Parathyroid adenoma (tissue), 2 donors: ENCODE measurements around the gene RNF31.

Source experiments
- H2AFZ ChIP-seq: fragments of 300-600 bp; sonication (generic); one replicate; pipeline ENCODE4 v1.7.0; 2017; ENCODE audit warnings: antibody characterized with exemption, mild to moderate bottlenecking
- H3K27ac ChIP-seq: fragments of 300-600 bp; sonication (generic); one replicate; pipeline ENCODE4 v1.7.0; 2017
- H3K27me3 ChIP-seq: fragments of 300-600 bp; sonication (generic); one replicate; pipeline ENCODE4 v1.7.0; 2017; ENCODE audit warnings: low read length; ENCODE audit not compliant: control insufficient read depth, insufficient read depth
- H3K36me3 ChIP-seq: fragments of 300-600 bp; sonication (generic); one replicate; pipeline ENCODE4 v1.7.0; 2017; ENCODE audit warnings: low read length; ENCODE audit not compliant: control insufficient read depth, insufficient read depth
- H3K4me1 ChIP-seq: fragments of 300-600 bp; sonication (generic); one replicate; pipeline ENCODE4 v1.7.0; 2017; ENCODE audit warnings: control low read depth
- H3K4me2 ChIP-seq: fragments of 300-600 bp; sonication (generic); one replicate; pipeline ENCODE4 v1.7.0; 2017; ENCODE audit warnings: low read length
- H3K4me3 ChIP-seq: fragments of 300-600 bp; sonication (generic); one replicate; pipeline ENCODE4 v1.7.0; 2017; ENCODE audit warnings: low read depth, low read length
- H3K79me2 ChIP-seq: fragments of 300-600 bp; sonication (generic); one replicate; pipeline ENCODE4 v1.7.0; 2017; ENCODE audit warnings: control low read depth
- H3K9ac ChIP-seq: fragments of 300-600 bp; sonication (generic); one replicate; pipeline ENCODE4 v1.7.0; 2017; ENCODE audit warnings: mild to moderate bottlenecking
- H3K9me3 ChIP-seq: fragments of 300-600 bp; sonication (generic); one replicate; pipeline ENCODE4 v1.7.0; 2017; ENCODE audit warnings: low read length; ENCODE audit not compliant: control insufficient read depth
- TF ChIP-seq, protein P1 (sequence below): fragments of 300-600 bp; sonication (generic); IDR thresholded peaks from one replicate; pipeline ENCODE4 v1.7.0; 2017; ENCODE audit warnings: antibody characterized with exemption, mild to moderate bottlenecking
- donor health status: primary hyperparathyroidism.

RNF31 gene

DNA sequence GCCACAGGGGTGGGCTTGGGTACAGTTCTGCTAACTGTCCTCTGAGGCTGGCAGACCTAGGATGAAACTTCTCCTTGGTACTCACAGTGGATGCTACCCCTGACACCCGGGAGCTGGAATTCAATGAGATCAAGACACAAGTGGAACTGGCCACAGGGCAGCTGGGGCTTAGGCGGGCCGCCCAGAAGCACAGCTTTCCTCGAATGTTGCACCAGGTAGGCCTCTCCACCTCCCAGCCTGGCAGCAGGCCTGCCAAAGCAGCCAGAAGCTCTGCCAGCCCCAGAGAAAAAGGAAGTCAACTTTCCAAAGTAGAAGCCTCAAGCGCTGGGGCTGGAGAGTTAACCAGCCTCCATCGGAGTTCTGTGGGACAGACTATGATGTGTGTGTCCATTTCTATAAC, 30.1 kb upstream of the RNF31 start:
- Histone ChIP-seq H3K4me3 (no peak overlapping the region), H3K36me3 (no peaks in the 10 kb centered on the region), H3K79me2 (peaks cover 14% of the 10 kb centered on the region), H3K27ac (no peak overlapping the region), H3K4me1 (peaks cover 13% of the 10 kb centered on the region), H3K27me3 (no peaks in the 10 kb centered on the region), H2AFZ (no peak overlapping the region), H3K9ac (no peak overlapping the region), H3K9me3 (no peaks in the 10 kb centered on the region), H3K4me2 (no peak overlapping the region)
- TF ChIP-seq, protein P1, sequence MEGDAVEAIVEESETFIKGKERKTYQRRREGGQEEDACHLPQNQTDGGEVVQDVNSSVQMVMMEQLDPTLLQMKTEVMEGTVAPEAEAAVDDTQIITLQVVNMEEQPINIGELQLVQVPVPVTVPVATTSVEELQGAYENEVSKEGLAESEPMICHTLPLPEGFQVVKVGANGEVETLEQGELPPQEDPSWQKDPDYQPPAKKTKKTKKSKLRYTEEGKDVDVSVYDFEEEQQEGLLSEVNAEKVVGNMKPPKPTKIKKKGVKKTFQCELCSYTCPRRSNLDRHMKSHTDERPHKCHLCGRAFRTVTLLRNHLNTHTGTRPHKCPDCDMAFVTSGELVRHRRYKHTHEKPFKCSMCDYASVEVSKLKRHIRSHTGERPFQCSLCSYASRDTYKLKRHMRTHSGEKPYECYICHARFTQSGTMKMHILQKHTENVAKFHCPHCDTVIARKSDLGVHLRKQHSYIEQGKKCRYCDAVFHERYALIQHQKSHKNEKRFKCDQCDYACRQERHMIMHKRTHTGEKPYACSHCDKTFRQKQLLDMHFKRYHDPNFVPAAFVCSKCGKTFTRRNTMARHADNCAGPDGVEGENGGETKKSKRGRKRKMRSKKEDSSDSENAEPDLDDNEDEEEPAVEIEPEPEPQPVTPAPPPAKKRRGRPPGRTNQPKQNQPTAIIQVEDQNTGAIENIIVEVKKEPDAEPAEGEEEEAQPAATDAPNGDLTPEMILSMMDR = no peak

DNA sequence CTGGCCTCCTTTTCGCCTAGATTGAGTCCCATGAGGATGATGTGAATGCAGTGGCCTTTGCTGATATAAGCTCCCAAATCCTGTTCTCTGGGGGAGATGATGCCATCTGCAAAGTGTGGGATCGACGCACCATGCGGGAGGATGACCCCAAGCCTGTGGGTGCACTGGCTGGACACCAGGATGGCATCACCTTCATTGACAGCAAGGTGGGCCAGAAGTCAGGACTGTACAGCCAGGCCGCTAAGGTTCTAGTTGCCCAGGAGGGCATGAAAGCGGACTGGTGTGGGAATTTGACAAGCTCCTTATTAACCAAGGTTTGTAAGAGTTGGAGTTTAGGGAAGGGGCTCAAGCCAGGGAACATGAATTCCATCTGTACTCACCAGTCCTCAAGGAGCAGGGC, 27.6 kb upstream of the RNF31 start:
- no peak overlapping the region for H3K27ac ChIP-seq
- no peaks in the 10 kb centered on the region for H3K36me3 ChIP-seq
- TF ChIP-seq, protein P1 = no peak
- H3K27me3 ChIP-seq = no peaks in the 10 kb centered on the region
- no peak overlapping the region for H3K4me2 ChIP-seq
- H3K79me2 ChIP-seq = peaks cover 14% of the 10 kb centered on the region
- no peak overlapping the region for H3K4me3 ChIP-seq
- H3K9ac ChIP-seq = no peak overlapping the region
- no peak overlapping the region for H2AFZ ChIP-seq
- H3K9me3 ChIP-seq = no peaks in the 10 kb centered on the region
- H3K4me1 ChIP-seq = peaks cover 10% of the 10 kb centered on the region

DNA sequence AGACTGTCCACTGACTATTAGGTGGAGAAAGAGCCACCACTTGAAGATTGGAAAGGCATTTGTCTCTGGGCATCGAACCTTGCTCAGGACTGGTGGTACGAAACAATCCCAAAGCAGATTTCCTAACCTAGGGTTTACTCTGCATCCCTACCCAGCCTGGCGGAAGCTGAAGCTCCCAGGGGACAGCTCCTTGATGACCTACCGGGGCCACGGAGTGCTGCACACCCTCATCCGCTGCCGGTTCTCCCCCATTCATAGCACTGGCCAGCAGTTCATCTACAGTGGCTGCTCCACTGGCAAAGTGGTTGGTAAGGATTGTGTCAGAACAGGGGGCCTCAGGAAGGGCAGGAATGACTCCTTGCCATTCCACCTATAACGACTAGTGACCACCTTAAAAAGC, 26.1 kb upstream of the RNF31 start:
- peaks cover 5% of the 10 kb centered on the region for H3K4me1 ChIP-seq
- H3K9ac ChIP-seq = no peak overlapping the region
- peaks cover 8% of the 10 kb centered on the region for H3K79me2 ChIP-seq
- no peaks in the 10 kb centered on the region for H3K27me3 ChIP-seq
- no peaks in the 10 kb centered on the region for H3K36me3 ChIP-seq
- no peak overlapping the region for H3K4me3 ChIP-seq
- no peak overlapping the region for H3K27ac ChIP-seq
- H3K9me3 ChIP-seq = no peaks in the 10 kb centered on the region
- H3K4me2 ChIP-seq = no peak overlapping the region
- TF ChIP-seq, protein P1 = no peak
- no peak overlapping the region for H2AFZ ChIP-seq

- Histone ChIP-seq H3K9me3 (no peaks in the 10 kb centered on the region), H3K4me2 (no peak overlapping the region), H3K4me1 (no peaks in the 10 kb centered on the region), H3K36me3 (no peaks in the 10 kb centered on the region), H3K4me3 (no peak overlapping the region), H3K9ac (no peak overlapping the region), H3K27me3 (no peaks in the 10 kb centered on the region), H3K27ac (no peak overlapping the region), H2AFZ (no peak overlapping the region), H3K79me2 (peaks cover 2% of the 10 kb centered on the region)
- TF ChIP-seq, protein P1 = no peak
Measured at GRCh38 chr14:24122416-24122815, 24.9 kb upstream of the RNF31 start.

DNA sequence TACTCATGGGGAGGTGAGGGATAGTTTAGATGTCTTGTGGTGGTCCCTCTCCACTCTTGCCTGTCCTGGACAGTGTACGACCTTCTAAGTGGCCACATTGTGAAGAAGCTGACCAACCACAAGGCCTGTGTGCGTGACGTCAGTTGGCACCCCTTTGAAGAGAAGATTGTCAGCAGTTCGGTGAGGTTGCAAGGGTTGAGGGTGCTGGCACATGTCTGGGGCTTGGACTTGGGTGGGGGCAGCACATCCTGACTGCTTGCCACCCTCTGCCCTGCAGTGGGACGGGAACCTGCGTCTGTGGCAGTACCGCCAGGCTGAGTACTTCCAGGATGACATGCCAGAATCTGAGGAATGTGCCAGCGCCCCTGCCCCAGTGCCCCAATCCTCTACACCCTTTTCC, 24.4 kb upstream of the RNF31 start:
- Histone ChIP-seq H3K9me3 (no peaks in the 10 kb centered on the region), H3K27ac (no peak overlapping the region), H3K79me2 (peaks cover 2% of the 10 kb centered on the region), H3K36me3 (no peaks in the 10 kb centered on the region), H3K4me3 (no peak overlapping the region), H3K27me3 (no peaks in the 10 kb centered on the region), H3K4me2 (no peak overlapping the region), H3K4me1 (no peaks in the 10 kb centered on the region), H2AFZ (no peak overlapping the region), H3K9ac (no peak overlapping the region)
- TF ChIP-seq, protein P1 = no peak
